HG03025 (cell line): Measurements from ENCODE around the gene IQCK.

ENCODE experiments used
- ATAC-seq: cut with Tn5 transposase; IDR thresholded peaks from one replicate; pipeline ENCODE4 v1.9.1; 2021; ENCODE audit warnings: mild to moderate bottlenecking, moderate library complexity; ENCODE audit not compliant: unreplicated experiment, low FRiP score

IQCK gene

GRCh38 chr16:19753815-19754643, 36.0 kb downstream of the IQCK start:
- ATAC-seq, result no peak

GRCh38 chr16:19754644-19755036, 36.6 kb downstream of the IQCK start:
- no peak for ATAC-seq

- ATAC-seq, result no peak
Observed at GRCh38 chr16:19755268-19755667, 37.2 kb downstream of the IQCK start.

DNA sequence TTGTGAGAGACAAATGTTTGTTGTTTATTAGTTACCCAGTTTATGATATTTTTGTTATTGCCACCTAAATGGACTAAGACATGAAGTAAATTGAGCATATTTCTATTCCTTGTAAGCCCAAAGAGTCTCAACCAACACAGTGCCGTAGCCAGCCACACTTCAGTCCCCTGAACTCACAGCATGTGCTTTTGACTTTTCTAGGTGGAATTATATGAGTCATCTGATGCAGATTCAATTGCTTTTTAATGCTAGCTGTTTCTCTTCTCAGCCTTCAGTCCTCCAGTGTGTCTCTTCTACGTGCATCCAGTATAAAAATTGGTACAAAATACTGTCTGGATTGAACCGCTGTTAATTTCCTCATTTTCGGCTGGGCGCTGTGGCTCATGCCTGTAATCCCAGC, 39.0 kb downstream of the IQCK start:
- no peak for ATAC-seq

DNA sequence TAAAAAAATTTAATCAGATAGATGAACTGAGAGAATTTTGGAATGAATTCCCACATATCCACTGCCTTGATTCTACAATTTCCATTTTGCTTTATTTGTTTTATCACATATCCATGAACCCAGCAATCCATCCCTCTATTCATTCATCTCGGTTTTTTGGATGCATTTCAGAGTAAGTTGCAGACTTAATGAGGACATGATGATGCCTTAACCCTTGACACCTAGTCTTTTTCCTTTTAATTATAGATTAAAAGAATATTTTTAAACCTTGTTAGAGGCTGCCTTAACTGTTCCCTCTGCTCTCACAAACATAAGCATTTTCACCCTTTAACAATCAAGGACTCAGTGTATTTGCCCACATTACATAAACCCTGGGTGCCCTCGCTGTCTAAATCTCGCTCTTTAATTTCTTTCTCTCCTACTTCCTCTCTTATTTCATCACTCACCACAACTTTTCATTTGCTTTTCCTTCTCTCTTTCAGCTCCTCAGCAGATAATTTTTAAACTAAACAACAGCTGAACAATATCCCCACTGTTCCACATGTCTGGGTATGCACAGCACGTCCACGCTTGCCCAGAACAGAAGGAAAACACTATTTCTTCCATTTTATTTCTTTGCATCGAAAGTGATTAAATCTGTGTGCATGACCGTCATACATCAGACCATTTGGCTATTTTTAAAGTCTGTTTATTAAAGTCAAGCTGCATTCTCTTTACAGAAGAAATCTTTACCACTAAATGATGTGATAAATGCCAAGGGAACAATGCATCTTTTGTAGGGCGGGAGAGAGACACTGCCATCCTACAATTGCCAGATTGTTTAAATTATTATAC, 39.9 kb downstream of the IQCK start:
- ATAC-seq, result no peak

DNA sequence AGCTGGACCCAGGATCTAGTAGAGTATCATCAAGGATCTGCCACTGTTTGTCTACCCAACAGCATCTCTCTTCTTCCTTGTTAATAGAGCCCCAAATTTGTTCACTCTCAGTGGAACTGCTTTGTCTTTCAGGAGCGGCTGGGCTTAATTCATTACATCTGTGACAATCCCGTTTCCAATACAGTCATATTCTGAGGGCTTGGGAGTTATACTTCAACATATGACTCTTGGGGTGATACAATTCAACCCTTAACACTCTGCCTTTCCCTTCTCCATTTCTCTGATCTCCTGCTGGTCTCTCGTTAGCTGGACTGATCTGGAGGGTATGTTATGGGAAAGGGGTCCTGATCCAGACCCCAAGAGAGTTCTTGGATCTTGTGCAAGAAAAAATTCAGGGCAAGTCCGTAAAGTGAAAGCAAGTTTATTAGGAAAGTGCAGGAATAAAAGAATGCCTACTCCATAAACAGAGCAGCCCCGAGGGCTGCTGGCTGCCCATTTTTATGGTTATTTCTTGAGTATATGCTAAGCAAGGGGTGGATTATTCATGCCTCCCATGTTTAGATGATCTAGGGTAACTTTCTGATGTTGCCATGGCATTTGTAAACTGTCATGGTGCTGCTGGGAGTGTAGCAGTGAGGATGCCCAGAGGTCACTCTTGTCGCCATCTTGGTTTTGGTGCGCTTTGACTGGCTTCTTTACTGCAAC, 42.4 kb downstream of the IQCK start:
- no peak for ATAC-seq

DNA sequence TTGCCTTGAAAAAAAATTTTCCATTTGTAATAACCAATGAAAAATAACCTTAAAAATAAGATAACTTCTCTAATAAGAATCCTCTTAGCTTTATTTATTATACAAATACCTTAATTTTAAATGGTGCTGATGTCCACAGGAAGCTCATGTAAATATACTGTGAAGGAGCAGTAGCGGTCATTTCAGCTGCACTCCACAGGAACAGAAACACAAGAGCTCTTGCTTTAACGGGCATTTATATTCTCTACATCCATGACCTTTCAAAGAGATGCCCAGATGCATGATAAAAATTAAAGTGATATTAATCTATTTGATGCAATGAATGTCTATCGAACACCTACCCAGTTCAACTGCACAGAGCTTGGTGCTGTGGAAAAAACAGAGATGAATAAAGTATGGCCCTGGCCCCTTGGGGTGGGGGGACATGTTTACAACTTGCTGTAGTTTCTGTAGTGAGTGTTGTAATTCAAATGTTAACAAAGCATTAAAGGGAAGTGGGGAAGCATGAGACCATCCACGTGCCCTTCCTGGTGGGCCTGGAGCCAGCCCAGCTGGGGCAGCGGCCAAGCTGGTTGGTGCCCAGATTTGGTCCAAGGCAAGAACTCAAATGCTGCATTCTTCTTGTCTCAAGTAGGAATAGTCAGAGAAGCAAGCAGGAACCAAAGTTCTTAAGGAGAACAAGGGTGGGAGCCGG, 47.9 kb downstream of the IQCK start:
- no peak for ATAC-seq

DNA sequence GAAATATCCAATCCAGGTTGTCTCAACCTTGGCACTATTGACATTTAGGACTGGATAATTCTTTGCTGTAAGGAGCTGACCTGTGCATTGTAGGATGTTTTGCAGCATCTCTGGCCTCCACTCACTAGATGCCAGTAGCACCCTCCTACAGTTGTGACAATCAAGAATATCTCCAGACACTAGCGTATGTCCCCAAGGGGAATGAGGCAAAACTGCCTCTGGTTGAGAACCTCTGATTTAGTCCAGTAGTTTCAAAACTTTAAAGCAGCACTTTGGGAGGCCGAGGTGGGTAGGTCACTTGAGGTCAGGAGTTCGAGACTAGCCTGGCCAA, 48.4 kb downstream of the IQCK start:
- ATAC-seq, result no peak

GRCh38 chr16:19766988-19767387, 48.9 kb downstream of the IQCK start:
- ATAC-seq, result no peak

DNA sequence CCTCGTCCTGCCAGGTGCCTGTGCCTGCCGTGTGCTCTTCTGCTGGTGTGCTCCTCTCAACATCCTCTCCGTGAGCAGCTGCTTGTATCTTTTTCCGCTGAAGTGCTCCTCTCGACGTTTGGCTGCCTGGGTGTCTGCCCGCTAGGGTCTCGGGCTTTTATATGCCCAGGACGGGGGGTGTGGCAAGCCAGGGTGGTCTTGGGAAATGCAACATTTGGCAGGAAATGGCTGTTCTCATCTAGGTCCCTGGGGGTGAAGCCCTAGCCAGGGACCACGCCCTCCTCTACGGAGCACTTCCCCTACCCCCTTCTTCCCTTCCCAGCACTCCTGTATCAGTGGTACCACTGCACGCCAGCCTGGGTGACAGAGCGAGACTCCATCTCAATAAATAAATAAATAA, 49.4 kb downstream of the IQCK start:
- no peak for ATAC-seq

- no peak for ATAC-seq
Observed at GRCh38 chr16:19769239-19769638, 51.2 kb downstream of the IQCK start.

DNA sequence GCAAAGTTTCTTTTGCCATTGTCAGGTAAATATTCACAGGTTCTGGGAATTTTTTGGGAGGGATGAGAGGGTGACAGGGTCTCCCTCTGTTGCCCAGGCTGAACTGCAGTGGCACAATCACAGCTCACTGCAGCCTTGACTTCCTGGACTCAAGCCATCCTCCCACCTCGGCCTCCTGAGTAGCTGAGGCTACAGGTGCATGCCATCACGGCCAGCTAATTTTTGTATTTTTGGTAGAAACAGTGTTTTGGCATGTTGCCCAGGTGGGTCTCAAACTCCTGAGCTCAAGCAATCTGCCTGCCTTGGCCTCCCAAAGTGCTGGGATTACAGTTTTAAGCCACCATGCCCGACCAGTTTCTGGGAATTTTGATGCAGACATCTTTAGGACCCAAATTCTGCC, 53.0 kb downstream of the IQCK start:
- no peak for ATAC-seq

- ATAC-seq, result no peak
Observed at GRCh38 chr16:19771796-19772195, 53.7 kb downstream of the IQCK start.

DNA sequence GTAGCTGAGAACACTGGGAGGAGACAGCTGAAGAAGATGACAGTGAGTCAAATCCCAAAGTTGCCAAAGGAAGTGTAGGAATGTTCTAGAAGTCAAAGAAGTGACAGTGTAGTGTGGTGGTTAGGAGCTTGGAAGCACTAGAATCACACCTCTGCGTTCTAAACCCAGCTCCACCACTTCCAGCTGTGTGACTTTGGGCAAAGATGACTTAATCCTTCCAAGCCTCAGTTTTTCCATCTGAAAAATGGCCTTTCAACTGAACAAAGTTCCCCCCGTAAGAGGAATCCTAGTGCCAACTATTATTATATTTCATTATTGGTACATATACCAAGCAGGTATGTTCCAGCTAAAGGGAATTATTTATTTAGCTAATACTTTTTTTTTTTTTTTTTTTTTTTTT, 56.0 kb downstream of the IQCK start:
- ATAC-seq, result no peak

- no peak for ATAC-seq
Observed at GRCh38 chr16:19776147-19776546, 58.1 kb downstream of the IQCK start.

- ATAC-seq, result no peak
Observed at GRCh38 chr16:19776565-19776964, 58.5 kb downstream of the IQCK start.

DNA sequence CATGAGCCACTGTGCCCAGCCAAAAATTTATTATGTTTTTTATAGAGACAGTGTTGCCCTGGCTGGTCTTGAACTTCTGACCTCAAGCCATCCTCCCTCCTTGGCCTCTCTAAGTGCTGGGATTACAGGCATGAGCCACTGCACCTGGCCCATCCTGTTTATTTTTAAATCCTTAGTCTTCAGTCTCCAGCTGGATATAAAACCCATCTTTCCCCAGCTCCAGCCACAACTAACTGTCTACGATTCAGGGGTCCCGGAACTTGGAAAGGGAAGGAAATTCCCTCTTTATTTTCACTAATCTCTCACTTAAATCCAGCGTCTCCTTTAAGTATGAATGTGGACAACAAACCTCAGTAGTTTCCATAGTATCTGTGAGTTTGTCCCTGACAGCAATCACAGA, 62.2 kb downstream of the IQCK start:
- no peak for ATAC-seq

DNA sequence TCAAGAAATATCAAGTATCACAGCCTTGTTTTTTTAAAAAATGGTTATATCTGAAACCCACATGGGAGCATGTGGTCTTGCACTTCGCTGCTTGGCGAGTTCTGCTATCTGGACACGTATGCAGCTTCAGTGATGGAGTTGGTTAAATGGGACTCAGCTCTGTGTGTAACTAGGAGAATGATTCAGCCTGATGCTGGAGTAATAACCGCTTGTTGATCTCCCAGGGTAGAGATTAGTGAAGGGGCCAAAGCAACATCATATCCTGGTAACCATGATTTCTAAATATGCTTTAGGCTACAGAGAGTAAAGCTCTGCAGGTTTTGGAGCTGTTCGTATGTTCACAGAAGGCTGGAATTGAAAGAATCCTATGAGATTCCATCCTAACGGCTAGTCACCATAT, 63.2 kb downstream of the IQCK start:
- no peak for ATAC-seq

DNA sequence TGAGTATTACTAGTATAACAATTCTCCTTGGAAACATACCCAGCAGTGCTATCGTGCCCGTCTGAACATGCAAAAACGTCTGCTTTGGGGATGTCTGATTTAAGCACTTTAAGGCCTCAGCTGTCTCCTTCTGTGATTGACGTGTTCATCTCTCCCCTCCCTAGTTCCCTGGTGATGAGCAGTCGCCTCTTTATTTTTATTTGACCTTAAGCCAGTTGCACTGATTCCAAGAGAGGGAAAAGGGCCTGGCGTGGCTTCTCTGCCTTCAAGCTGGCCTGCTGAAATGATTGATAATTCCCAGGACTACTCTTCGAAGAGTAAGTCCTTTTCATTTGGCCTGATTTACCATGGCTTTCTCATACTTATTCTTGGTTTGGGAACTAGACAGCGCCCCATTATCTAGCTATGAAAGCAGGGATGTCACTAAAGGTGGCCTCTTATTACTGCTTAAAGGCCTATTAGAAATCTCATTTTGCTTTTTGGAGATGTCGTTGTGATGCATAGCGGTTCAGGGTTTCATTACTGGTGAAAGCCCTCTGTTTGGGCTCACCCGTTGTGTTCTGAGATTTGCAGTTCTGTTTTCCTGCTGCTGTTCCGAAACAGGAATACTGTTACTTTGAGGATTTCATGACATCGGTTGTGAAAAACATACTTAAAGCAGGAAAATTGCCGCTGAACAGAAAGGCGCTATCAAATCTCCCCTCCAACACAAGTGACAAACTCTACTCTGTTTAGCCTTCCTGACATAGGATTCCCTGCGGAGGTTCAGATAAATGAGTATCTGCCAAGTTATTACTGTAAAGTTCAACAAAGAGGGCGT, 65.5 kb downstream of the IQCK start:
- no peak for ATAC-seq

DNA sequence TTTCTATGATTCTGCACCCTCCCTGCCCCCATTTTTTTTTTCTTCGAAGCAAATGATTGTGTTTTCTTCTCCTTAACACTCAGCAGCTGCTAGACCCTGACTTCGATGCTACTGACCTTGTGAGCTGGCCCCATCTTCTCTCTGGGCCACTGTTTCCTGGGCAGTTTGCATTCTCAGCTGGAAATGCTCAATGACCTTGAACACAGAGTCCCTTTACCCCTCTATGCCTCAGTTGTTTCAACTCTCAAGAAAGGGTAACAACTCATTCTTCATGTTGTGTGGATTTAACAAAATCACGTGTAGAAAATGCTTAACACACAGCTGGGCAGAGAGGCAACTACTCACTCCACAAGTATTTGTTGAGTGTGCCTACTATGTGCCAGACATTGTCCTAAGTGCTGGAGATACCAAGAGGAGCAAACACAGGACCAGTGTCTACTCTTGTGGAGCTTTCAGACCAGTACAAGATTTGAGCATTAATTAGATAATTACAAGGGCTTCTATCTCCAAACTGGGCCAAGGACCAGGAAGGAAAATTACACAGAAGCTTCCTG, 66.2 kb downstream of the IQCK start:
- ATAC-seq, result no peak
